ENCODE data around the gene RPS6KL1. TPM values are rescaled to one million over a fixed set of nuclear protein-coding genes. Genes with fewer than 3 reads are reported as not detected.
A peak's percentile ranks its signal among the peaks of the same experiment; 100 is the strongest.

The RPS6KL1 gene
- total RNA-seq, 2 donors from 2014 or later: 8.0 to 16.2 TPM

- no peak for ATAC-seq
- Histone ChIP-seq H3K27ac (no peak overlapping the region), H3K9me3 (no peaks in the 10 kb centered on the region), H3K36me3 (replicated peaks in 1 of 2; ENCODE audit: insufficient read depth in 1 of 2, low read depth in 2 of 2) (no peaks in the 10 kb centered on the region), H3K27me3 (no peaks in the 10 kb centered on the region), H3K4me1 (peaks cover 24% of the 10 kb centered on the region), H3K4me3 (no peak overlapping the region)
- 79 to 88% methylated on average over 13 of the region's 13 CpGs for WGBS, 2 donors
- intact Hi-C loops (cut with DNase I): loop anchor here (5.0 to 10.0 kb wide), 2 partner anchors 140 to 357 kb away; no protein-coding TSS in a partner anchor
- no peak for DNase-seq
- TF ChIP-seq CTCF (IDR thresholded peaks at IDR 0.05): no peak
- no peak for TF ChIP-seq POLR2A (IDR thresholded peaks at IDR 0.05)
Observed at GRCh38 chr14:74947353-74948227, 24.5 kb upstream of the RPS6KL1 start.

DNA sequence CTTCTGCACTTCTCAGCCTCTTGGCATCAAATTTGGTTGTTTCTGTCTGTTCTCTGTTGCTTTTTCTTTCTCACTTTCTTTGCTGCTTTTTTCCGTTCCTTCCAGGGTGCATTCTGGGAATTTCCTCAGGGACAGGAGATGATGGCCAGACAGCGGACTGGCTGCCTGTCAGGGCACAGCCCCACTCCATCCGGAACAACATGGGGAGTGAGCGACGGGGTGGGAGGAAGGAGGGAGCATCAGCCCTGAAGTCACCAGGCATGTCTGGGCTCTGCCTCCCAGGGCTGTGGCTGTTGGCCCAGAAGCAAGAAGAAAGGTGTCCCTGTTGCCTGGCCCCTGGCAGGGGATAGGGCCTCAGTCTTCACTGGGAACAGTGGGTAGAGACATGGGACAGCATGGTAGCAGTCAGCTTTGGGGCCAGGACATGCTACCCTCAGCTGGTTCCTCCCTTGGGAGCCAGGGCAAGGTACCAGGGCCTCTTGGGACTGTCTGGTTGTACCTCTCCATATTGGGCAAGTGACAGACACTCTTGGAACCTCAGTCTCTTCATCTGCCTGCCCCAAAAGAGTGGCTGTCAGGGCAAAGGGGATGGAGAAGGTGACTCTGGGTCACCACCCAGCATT lies 23.7 kb upstream of the RPS6KL1 start:
- H3K9me3 ChIP-seq: no peaks in the 10 kb centered on the region
- H3K27me3 ChIP-seq: no peaks in the 10 kb centered on the region
- intact Hi-C loops (cut with DNase I): loop anchor here (5.0 to 10.0 kb wide), 2 partner anchors 141 to 358 kb away; no protein-coding TSS in a partner anchor
- ATAC-seq: no peak
- WGBS, 2 donors: 19 to 20% methylated on average over 5 of the region's 5 CpGs
- no peaks in the 10 kb centered on the region for H3K36me3 ChIP-seq (replicated peaks in 1 of 2; ENCODE audit: insufficient read depth in 1 of 2, low read depth in 2 of 2)
- no peak overlapping the region for H3K27ac ChIP-seq
- TF ChIP-seq CTCF (IDR thresholded peaks at IDR 0.05): no peak
- no peak for TF ChIP-seq POLR2A (IDR thresholded peaks at IDR 0.05)
- H3K4me3 ChIP-seq: no peak overlapping the region
- peaks cover 24% of the 10 kb centered on the region for H3K4me1 ChIP-seq
- no peak for DNase-seq

DNA sequence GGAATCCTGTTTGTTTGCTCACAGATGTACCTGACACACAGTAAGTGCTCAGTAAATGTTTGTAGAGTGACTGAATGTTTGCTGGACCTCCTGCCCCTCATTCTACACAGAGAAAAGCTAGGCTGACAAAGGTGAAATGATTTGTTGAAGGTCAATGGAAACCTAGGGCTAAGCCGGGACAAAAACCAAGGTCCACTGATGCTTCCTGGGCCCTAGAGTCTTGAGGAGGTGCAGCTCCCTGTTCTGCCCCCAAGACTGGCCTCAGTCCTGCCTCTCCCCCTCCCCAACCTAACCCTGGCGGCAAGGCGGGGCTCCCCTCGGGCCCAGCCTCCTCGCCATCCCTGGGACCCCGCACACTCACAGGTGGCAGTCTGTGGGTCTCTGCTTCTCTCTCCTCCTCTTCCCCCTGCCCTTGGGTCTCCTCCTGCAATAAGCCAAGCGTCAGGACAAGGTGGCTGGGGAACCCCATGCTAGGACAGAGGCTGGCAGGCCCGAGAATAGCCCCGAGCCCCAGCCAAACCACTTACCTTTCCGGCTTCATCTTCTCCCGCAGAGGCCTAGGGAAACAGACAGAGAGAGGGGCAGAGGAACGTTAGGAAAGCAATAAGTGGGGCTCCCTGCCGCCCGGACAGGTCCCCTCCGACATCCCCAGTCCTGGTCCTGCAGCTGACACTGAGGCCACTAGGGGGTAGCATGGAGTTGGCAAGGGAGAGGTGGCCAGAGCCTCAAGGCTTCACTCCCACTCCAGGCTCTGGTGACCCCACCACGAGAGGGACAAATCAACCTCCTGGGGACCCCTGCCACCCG lies 23.0 kb upstream of the RPS6KL1 start:
- Histone ChIP-seq H3K27me3 (no peaks in the 10 kb centered on the region), H3K4me3 (no peak overlapping the region), H3K4me1 (peaks cover 17% of the 10 kb centered on the region), H3K27ac (no peak overlapping the region), H3K36me3 (replicated peaks in 1 of 2; ENCODE audit: insufficient read depth in 1 of 2, low read depth in 2 of 2) (no peaks in the 10 kb centered on the region), H3K9me3 (no peaks in the 10 kb centered on the region)
- intact Hi-C loops (cut with DNase I): loop anchor here (5.0 to 10.0 kb wide), 2 partner anchors 141 to 359 kb away; no protein-coding TSS in a partner anchor
- ATAC-seq (peak; percentile 80), DNase-seq (peak; percentile 74 to 81 (median 78))
- WGBS, 2 donors: 25 to 32% methylated on average over 14 to 17 of the region's 17 CpGs
- TF ChIP-seq CTCF (IDR thresholded peaks at IDR 0.05) (peak; percentile 75 to 96 (median 87)), POLR2A (IDR thresholded peaks at IDR 0.05) (no peak)

DNA sequence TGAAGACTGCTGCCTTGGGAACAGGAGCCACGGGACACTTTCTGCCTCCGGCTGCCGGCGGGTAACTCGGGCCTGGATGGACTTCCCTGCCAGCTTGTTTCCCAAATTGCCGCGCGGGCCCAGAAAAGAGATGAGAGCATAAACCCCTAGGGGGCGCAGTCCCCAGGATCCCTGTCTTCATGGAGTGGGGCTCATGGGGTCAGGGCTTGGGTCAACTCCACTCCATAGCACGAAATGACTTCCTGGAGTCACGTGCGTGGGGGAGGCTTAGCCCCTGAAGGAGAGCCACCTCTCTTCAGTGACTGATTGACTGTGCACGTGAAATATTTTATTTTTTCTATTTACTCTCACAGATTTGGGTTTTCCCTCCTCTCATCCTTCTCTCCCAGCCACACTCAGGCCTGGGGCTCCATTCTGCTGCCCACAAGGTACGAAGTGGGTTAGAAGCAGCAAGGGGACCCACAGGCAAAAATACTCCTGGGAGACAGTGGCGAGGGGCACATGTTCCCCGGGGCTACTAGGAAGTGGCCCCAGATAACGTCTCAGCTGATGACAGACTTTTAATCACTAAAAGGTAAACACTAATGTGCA lies 22.3 kb upstream of the RPS6KL1 start:
- ATAC-seq: peak; percentile 43
- no peaks in the 10 kb centered on the region for H3K9me3 ChIP-seq
- H3K27me3 ChIP-seq: no peaks in the 10 kb centered on the region
- no peak overlapping the region for H3K27ac ChIP-seq
- no peak overlapping the region for H3K4me3 ChIP-seq
- DNase-seq: peak; percentile 48 to 65 (median 56)
- TF ChIP-seq POLR2A (IDR thresholded peaks at IDR 0.05): no peak
- TF ChIP-seq CTCF (IDR thresholded peaks at IDR 0.05): peak; percentile 28 to 52 (median 44)
- no peaks in the 10 kb centered on the region for H3K36me3 ChIP-seq (replicated peaks in 1 of 2; ENCODE audit: insufficient read depth in 1 of 2, low read depth in 2 of 2)
- 42 to 50% methylated on average over 13 to 17 of the region's 17 CpGs for WGBS, 2 donors
- intact Hi-C loops (cut with DNase I): loop anchor here (5.0 to 10.0 kb wide), 2 partner anchors 142 to 359 kb away; no protein-coding TSS in a partner anchor
- peaks cover 10% of the 10 kb centered on the region for H3K4me1 ChIP-seq
